K562 (cell line): ENCODE data around the gene GPRC6A. TPM values are rescaled to one million over a fixed set of nuclear protein-coding genes. Genes with fewer than 3 reads are reported as not detected.

Experiments used
- ATAC-seq: fragments of 200-7000 bp; cut with Tn5 transposase; 3 replicates; pipeline ENCODE4 v1.9.1; 2020; ENCODE audit warnings: moderate library complexity
- BruUV-seq: library from RNA; stranded (reverse); fragments of 400-500 nt; replicated peaks from 2 replicates; lab custom pipeline; 2021; lab: Mats Ljungman, UMichigan
- CTCF ChIA-PET: fragments of 300-600 bp; formaldehyde crosslinking; extraction: SDS; loops from one replicate; lab custom pipeline; 2021; ENCODE audit warnings: low intra/inter-chr PET ratio; lab: Yijun Ruan, JAX
- POLR2A ChIA-PET: fragments of 300-600, 350-650 bp; sonication (Branson Sonifier 250); formaldehyde crosslinking; extraction: SDS; loops from one replicate; lab custom pipeline; 2021; ENCODE audit warnings: antibody characterized with exemption, inconsistent platforms; lab: Yijun Ruan, JAX
- DNase-seq, 4 experiments: peaks; one replicate each; pipeline versions ENCODE4 v3.0.0 to v3.0.0-alpha.2; 2011 to 2018; ENCODE audit warnings: low spot score in 3 of 4, mixed read lengths in 3 of 4; ENCODE audit errors: extremely low read depth in 1 of 4
- FAIRE-seq: peaks from 2 replicates; lab custom pipeline; 2011; peaks lifted over from hg19 to GRCh38; lab: Jason Lieb, UNC
- H2AFZ ChIP-seq: 2 replicates; pipeline ENCODE4 v1.6.0; 2011; ENCODE audit warnings: low read depth, low read length, control low read depth, inconsistent platforms
- H3K27ac ChIP-seq: fragments of 200-600 bp; 3 replicates; pipeline ENCODE4 v1.8.0; 2011; ENCODE audit warnings: low read depth, mild to moderate bottlenecking, control low read depth, inconsistent platforms, low read length, moderate library complexity, mixed read lengths; ENCODE audit errors: extremely low read depth
- H3K27me3 ChIP-seq, 2 experiments: fragments of 300-600 bp in 1 of 2; 2 replicates in 1 of 2; 3 replicates in 1 of 2; pipeline versions ENCODE4 v1.6.0 to v1.8.0; 2011; ENCODE audit warnings: inconsistent platforms in 2 of 2, low read length in 2 of 2, mild to moderate bottlenecking in 1 of 2, mixed read lengths in 1 of 2, moderate library complexity in 1 of 2; ENCODE audit not compliant: control insufficient read depth in 2 of 2, insufficient read depth in 2 of 2
- H3K36me3 ChIP-seq: fragments of 300-600 bp; 3 replicates; pipeline ENCODE4 v1.8.0; 2011; ENCODE audit warnings: mild to moderate bottlenecking, low read length, inconsistent platforms; ENCODE audit not compliant: control insufficient read depth, insufficient read depth
- H3K4me1 ChIP-seq, 2 experiments: fragments of 200-600 bp in 1 of 2; replicated peaks in 1 of 2; 2 replicates in 1 of 2; 3 replicates in 1 of 2; pipeline versions ENCODE4 v1.5.1 to v1.8.0; 2011; ENCODE audit warnings: inconsistent platforms in 2 of 2, low read length in 2 of 2, mild to moderate bottlenecking in 1 of 2, mixed read lengths in 1 of 2, moderate library complexity in 1 of 2; ENCODE audit not compliant: control insufficient read depth in 2 of 2, insufficient read depth in 2 of 2
- H3K4me2 ChIP-seq: 2 replicates; pipeline ENCODE4 v1.6.1; 2011; ENCODE audit warnings: low read length, control low read depth, inconsistent platforms, mixed read lengths; ENCODE audit not compliant: insufficient read depth
- H3K4me3 ChIP-seq: fragments of 200-600 bp; sonication (generic), shearing (Covaris generic); 2 replicates; pipeline ENCODE4 v1.5.1; 2016; ENCODE audit warnings: control low read depth, inconsistent platforms
- H3K79me2 ChIP-seq: fragments of 200-600 bp; 3 replicates; pipeline ENCODE4 v1.8.0; 2011; ENCODE audit warnings: low read length, inconsistent platforms; ENCODE audit not compliant: control insufficient read depth, insufficient read depth
- H3K9ac ChIP-seq, 2 experiments: 2 replicates each; pipeline versions ENCODE4 v1.6.0 to v1.6.1; 2011; ENCODE audit warnings: low read depth in 2 of 2, low read length in 2 of 2, control low read depth in 1 of 2, inconsistent platforms in 1 of 2, mild to moderate bottlenecking in 1 of 2, mixed read lengths in 1 of 2; ENCODE audit not compliant: insufficient read depth in 1 of 2
- H3K9me1 ChIP-seq: one replicate; pipeline ENCODE4 v1.6.0; 2011; ENCODE audit warnings: inconsistent platforms, mild to moderate bottlenecking, low read length, moderate library complexity; ENCODE audit not compliant: control insufficient read depth, insufficient read depth
- H3K9me3 ChIP-seq: replicated peaks from 2 replicates; pipeline ENCODE4 v1.5.1; 2011; ENCODE audit warnings: low read depth, low read length, inconsistent platforms; ENCODE audit not compliant: control insufficient read depth, insufficient read depth
- H4K20me1 ChIP-seq: replicated peaks from 2 replicates; pipeline ENCODE4 v1.6.1; 2011; ENCODE audit warnings: low read length, inconsistent platforms, mixed read lengths; ENCODE audit not compliant: control insufficient read depth, insufficient read depth
- ATF1 ChIP-seq, 2 experiments: fragments of 450-650 bp in 1 of 2; IDR thresholded peaks; 2 replicates each; pipeline ENCODE4 v1.6.1; 2016; ENCODE audit warnings: missing compliant biosample characterization in 1 of 2, missing genetic modification characterization in 1 of 2
- COPS2 ChIP-seq: fragments of 450-650 bp; conservative IDR thresholded peaks from 2 replicates; pipeline ENCODE4 v1.6.1; 2016; ENCODE audit warnings: mild to moderate bottlenecking, moderate library complexity
- DMBX1 ChIP-seq: fragments of 250-450 bp; sonication (Bioruptor Pico); IDR thresholded peaks from 2 replicates; pipeline ENCODE4 v1.8.0; 2022; ENCODE audit warnings: inconsistent platforms, mild to moderate bottlenecking, moderate library complexity, borderline replicate concordance
- FOXP1 ChIP-seq: sonication (generic); formaldehyde crosslinking; IDR thresholded peaks from 2 replicates; pipeline ENCODE4 v1.8.0; 2022; ENCODE audit warnings: mild to moderate bottlenecking, missing genetic modification reagents
- MAFF ChIP-seq: IDR thresholded peaks from 2 replicates; pipeline ENCODE4 v1.6.1; 2012; ENCODE audit warnings: low read length, improper control_type of control experiment
- NR2C1 ChIP-seq, 2 experiments: fragments of 450-650 bp; IDR thresholded peaks; 2 replicates each; pipeline ENCODE4 v1.6.1; 2017; ENCODE audit warnings: mild to moderate bottlenecking in 2 of 2, antibody characterized with exemption in 1 of 2, inconsistent platforms in 1 of 2, missing compliant biosample characterization in 1 of 2, missing genetic modification characterization in 1 of 2
- PCBP2 ChIP-seq: fragments of 200-400 bp; formaldehyde crosslinking; IDR thresholded peaks from 2 replicates; pipeline ENCODE4 v1.6.1; 2018; ENCODE audit warnings: low read length, low read depth, mild to moderate bottlenecking, moderate library complexity; ENCODE audit not compliant: poor library complexity, severe bottlenecking
- SRSF7 ChIP-seq: fragments of 200-400 bp; formaldehyde crosslinking; optimal IDR thresholded peaks from 2 replicates; pipeline ENCODE3; 2017; ENCODE audit warnings: mild to moderate bottlenecking, low read depth, low read length
- TAF7 ChIP-seq: fragments of 450-650 bp; IDR thresholded peaks from 2 replicates; pipeline ENCODE4 v1.6.1; 2016; ENCODE audit warnings: missing genetic modification characterization, missing compliant biosample characterization
- TBP ChIP-seq: optimal IDR thresholded peaks from 2 replicates; pipeline ENCODE3; 2011; ENCODE audit warnings: low read depth, low read length, improper control_type of control experiment
- ZNF184 ChIP-seq: sonication (generic); formaldehyde crosslinking; IDR thresholded peaks from 2 replicates; pipeline ENCODE4 v1.5.0; 2020; ENCODE audit warnings: missing genetic modification reagents
- ZNF717 ChIP-seq: fragments of 250-450 bp; sonication (Bioruptor Pico); IDR thresholded peaks from 2 replicates; pipeline ENCODE4 v1.5.0; 2021
- WGBS: fragments of 100-300 bp; shearing (Covaris generic); methylation state at CpG from one replicate; pipeline ENCODE4 v1.1.6; 2016; ENCODE audit warnings: low coverage, mixed read lengths; ENCODE audit not compliant: insufficient coverage; ENCODE audit errors: missing lambda C conversion rate; 5-methylcytosine and 5-hydroxymethylcytosine counted together
- in situ Hi-C: fragments of 300-500 bp; cut with MboI; formaldehyde crosslinking; loops from 4 replicates; pipeline ENCODE4 v1.15.0; 2018; ENCODE audit warnings: inconsistent platforms, mixed read lengths
- intact Hi-C: fragments of 100-400 bp; cut with micrococcal nuclease; formaldehyde crosslinking; loops from 2 replicates; pipeline ENCODE4 v1.14.2; 2022
- polyA plus RNA-seq, 8 experiments: library from polyadenylated mRNA; depleted of rRNA in 4 of 8; stranded (reverse) in 5 of 8; unstranded in 3 of 8; fragments of >200 nt; fragmentation: Nextera tagmentation in 2 of 8; fragmentation: Illumina TruSeq in 1 of 8; extraction: Ambion mirVana in 2 of 8; extraction: Trizol in 1 of 8; gene quantifications; 2 replicates each; pipeline versions ENCODE4 v1.2.1 to v1.2.3, GENCODE V29; 2011 to 2014; ENCODE audit warnings: inconsistent platforms in 1 of 8, missing spikeins in 1 of 8
- total RNA-seq, 7 experiments: library from RNA; depleted of rRNA in 6 of 7; stranded (reverse); fragments of >200 nt in 6 of 7; fragmentation: Illumina TruSeq in 2 of 7; extraction: Trizol in 2 of 7; gene quantifications; 2 replicates each; pipeline versions ENCODE4 v1.2.1 to v1.2.3, GENCODE V29; 2011 to 2021; ENCODE audit warnings: low replicate concordance in 1 of 7
- TF ChIP-seq, protein P1 (sequence below): IDR thresholded peaks from 3 replicates; pipeline ENCODE4 v1.6.1; 2011; ENCODE audit warnings: borderline replicate concordance, mild to moderate bottlenecking, moderate library complexity; ENCODE audit not compliant: insufficient read length; ENCODE audit errors: extremely low read depth

Gene GPRC6A
- total and polyA plus RNA-seq, 9 of the 15 experiments (the other 6 are each of a cell fraction or from before 2014, with no cell fraction given), result 0.03 TPM; not detected in 7

DNA sequence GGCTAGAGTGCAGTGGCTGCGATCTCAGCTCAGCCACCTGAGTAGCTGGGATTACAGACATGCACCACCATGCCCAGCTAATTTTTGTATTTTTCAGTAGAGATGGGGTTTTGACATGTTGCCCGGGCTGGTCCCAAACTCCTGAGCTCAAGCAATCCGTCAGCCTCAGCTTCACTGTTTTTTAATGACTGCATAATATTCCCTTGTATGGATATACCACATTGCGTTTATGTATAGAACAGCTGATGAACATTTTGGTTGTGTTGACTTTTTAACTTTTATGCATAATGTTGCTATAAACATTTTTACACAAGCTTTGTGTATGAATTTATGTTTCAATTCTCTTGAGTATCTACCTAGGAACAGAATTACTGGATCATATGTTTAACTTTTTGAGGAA lies 43.9 kb upstream of the GPRC6A start:
- no peak overlapping the region for H2AFZ ChIP-seq
- intact Hi-C loops, result no loop called here
- H3K4me1 ChIP-seq, result peaks cover 0 to 10% of the 10 kb centered on the region in 2 experiments; a peak in 2 of 5 replicates
- H3K27ac ChIP-seq, result no peak overlapping the region
- H3K9me1 ChIP-seq, result no peaks in the 10 kb centered on the region
- H3K79me2 ChIP-seq, result no peaks in the 10 kb centered on the region
- FAIRE-seq (no peak), DNase-seq (no peak), ATAC-seq (no peak)
- peaks cover 8 to 15% of the 10 kb centered on the region in 2 experiments for H3K27me3 ChIP-seq
- ChIA-PET CTCF (no interaction called here), POLR2A (no interaction called here)
- no peak overlapping the region for H3K4me2 ChIP-seq
- H3K9me3 ChIP-seq, result no peaks in the 10 kb centered on the region
- no peaks in the 10 kb centered on the region for H4K20me1 ChIP-seq
- H3K36me3 ChIP-seq, result no peaks in the 10 kb centered on the region
- in situ Hi-C loops, result no loop called here
- TF ChIP-seq, protein P1, sequence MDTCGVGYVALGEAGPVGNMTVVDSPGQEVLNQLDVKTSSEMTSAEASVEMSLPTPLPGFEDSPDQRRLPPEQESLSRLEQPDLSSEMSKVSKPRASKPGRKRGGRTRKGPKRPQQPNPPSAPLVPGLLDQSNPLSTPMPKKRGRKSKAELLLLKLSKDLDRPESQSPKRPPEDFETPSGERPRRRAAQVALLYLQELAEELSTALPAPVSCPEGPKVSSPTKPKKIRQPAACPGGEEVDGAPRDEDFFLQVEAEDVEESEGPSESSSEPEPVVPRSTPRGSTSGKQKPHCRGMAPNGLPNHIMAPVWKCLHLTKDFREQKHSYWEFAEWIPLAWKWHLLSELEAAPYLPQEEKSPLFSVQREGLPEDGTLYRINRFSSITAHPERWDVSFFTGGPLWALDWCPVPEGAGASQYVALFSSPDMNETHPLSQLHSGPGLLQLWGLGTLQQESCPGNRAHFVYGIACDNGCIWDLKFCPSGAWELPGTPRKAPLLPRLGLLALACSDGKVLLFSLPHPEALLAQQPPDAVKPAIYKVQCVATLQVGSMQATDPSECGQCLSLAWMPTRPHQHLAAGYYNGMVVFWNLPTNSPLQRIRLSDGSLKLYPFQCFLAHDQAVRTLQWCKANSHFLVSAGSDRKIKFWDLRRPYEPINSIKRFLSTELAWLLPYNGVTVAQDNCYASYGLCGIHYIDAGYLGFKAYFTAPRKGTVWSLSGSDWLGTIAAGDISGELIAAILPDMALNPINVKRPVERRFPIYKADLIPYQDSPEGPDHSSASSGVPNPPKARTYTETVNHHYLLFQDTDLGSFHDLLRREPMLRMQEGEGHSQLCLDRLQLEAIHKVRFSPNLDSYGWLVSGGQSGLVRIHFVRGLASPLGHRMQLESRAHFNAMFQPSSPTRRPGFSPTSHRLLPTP, result no peak
- TF ChIP-seq ZNF184 (no peak), ATF1 (CRISPR knock-in tag; IDR thresholded peaks at IDR 0.05) (no peak), ATF1 (tag; IDR thresholded peaks at IDR 0.05) (no peak), NR2C1 (IDR thresholded peaks at IDR 0.05) (no peak), NR2C1 (tag; IDR thresholded peaks at IDR 0.05) (no peak), PCBP2 (no peak), ZNF717 (CRISPR knock-in tag) (no peak), TBP (no peak), TAF7 (tag) (no peak), SRSF7 (no peak), COPS2 (no peak), DMBX1 (CRISPR knock-in tag) (no peak), FOXP1 (no peak), MAFF (no peak)
- WGBS, result 2% methylated on average over 4 of the region's 4 CpGs
- no peak overlapping the region for H3K4me3 ChIP-seq
- H3K9ac ChIP-seq, result no peak overlapping the region
- BruUV-seq, result no TSS peak
